HL-60/S4 treated with retinoic acid at 250 ng/mL for 4 days and 3 days (cell line): ENCODE data around the gene IARS1.

Experiments
- in situ Hi-C: fragments of 300-500 bp; cut with MboI; formaldehyde crosslinking; loops from 2 replicates; pipeline ENCODE4 v1.7.0; 2022; ENCODE audit warnings: low sequenced_read_pairs

IARS1 gene

GRCh38 chr9:92293452-92294296 lies at the start of gene IARS1:
Gene IARS1, minus strand, starts transcription at chr9:92293697. Its CDS starts 4,278 bp downstream, at chr9:92289419.
- in situ Hi-C loops = no loop called here

GRCh38 chr9:92342825-92343488 lies 49.5 kb upstream of the IARS1 start:
- in situ Hi-C loops = no loop called here

- in situ Hi-C loops = no loop called here
These were observed 48.1 kb upstream of the IARS1 start for GRCh38 chr9:92341578-92341977.

DNA sequence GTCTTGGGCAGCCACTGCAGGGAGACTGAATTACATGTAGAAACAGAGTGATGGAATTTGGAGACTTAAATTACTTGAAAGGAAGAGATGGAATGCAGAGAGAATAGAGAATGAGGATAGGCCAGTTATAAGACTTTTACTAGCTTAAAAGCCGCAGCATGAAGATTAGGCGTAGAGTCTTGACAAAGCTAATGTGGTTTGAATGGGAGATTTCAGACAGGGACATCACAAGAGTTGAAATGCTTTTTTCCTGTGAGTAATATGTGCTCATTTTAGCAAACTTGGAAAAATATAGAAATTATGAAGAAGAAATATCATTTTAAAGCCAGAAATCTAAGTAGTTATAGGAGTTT lies 39.8 kb upstream of the IARS1 start:
- in situ Hi-C loops = no loop called here

DNA sequence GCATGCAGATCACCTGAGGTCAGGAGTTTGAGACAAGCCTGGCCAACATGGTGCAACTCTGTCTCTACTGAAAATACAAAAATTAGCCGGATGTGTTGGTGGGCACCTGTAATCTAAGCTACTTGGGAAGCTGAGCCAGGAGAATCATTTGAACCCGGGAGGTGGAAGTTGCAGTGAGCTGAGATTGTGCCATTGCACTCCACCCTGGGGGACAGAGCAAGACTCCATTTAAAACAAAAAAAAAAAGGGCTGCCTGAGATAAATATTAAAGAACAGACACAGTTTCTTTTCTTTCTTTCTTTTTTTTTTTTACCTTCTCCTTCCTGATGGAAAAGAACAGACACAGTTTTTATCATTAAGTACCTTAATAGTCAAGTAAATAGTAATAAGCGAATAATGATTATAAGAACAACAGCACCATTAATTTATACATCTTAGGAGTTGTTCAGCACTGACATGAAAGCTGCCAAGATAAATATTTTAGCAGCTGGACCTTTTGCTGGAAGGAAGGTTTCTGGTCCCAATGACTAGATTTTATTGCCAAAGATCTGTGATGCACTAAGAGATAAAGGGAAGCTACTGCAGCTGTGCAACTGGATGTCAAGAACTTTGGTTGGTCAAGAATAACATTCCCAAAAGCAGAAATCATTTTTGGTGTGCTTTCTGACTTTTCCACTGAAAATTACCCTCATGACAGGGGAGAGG lies 39.2 kb upstream of the IARS1 start:
- in situ Hi-C loops = no loop called here

GRCh38 chr9:92328225-92328624 lies 34.7 kb upstream of the IARS1 start:
- in situ Hi-C loops = no loop called here

- in situ Hi-C loops = no loop called here
These were observed 33.9 kb upstream of the IARS1 start for GRCh38 chr9:92327283-92327850.

GRCh38 chr9:92325991-92326500 lies 32.5 kb upstream of the IARS1 start:
- in situ Hi-C loops = no loop called here

DNA sequence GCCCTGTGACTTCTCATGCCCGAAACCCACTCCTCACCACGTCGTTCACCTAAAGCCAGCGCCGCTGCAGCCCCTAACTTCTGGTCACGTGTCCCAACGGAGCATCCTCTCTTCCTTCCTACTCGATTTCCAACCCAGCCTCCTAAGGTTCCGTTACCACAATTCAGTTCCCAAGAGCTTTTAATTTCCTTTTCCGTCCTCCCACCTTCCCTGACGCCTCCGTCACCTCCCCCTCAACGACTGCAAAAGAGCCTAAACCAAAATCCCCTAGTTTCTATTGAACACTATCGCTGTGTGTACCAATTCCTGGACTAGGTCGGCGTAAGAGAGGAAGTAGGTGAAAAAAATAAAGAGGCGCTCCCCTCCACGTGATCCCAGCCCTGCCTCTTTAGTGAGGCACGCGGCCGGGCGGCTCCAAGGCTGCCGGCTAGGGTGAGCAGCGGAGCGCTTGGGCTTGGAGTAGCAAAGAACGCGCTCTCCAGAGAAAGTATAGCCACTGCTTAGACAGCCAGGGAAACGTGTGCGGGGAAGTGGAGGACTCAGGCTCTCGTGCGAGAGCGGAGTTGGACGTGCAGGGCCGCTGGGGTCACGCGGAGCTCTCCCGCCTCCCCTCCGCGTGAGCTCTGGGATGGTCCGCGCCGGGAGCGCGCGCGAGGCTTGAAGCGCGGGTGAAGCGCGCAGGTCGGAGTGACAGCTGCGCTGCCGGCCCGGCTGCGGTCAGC lies 31.9 kb upstream of the IARS1 start, which contains the start of the genes CENPP and NOL8:
Gene CENPP, plus strand, starts transcription at position 685 of the 722 bp plus-strand sequence.
Gene NOL8, minus strand, starts transcription at position 82 of the 722 bp plus-strand sequence. CDS start 1,189 bp downstream, outside the sequence.
- in situ Hi-C loops = no loop called here

GRCh38 chr9:92324889-92325268 lies 31.4 kb upstream of the IARS1 start:
- in situ Hi-C loops = no loop called here

GRCh38 chr9:92324431-92324830 lies 30.9 kb upstream of the IARS1 start:
- in situ Hi-C loops = no loop called here

DNA sequence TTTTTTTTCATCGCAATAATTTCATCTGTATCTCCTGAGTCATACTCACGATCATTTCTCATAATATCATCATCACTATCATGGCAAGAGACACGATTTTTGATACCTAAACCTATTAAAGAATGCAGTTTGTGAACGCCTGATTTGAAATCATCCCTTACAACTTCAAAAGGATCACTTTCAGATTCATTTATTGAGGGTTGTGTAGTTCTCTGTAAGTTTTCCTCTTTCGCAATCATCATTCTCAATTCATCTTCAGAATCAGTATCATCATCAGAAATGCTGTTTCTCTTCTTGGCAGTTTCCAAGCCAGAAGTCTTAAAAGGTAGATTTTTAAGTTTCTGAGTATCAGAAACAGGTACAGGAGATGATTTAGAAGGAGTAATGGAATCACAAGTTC lies 22.0 kb upstream of the IARS1 start:
- in situ Hi-C loops = no loop called here

- in situ Hi-C loops = no loop called here
These were observed 20.1 kb upstream of the IARS1 start for GRCh38 chr9:92313624-92314012.

DNA sequence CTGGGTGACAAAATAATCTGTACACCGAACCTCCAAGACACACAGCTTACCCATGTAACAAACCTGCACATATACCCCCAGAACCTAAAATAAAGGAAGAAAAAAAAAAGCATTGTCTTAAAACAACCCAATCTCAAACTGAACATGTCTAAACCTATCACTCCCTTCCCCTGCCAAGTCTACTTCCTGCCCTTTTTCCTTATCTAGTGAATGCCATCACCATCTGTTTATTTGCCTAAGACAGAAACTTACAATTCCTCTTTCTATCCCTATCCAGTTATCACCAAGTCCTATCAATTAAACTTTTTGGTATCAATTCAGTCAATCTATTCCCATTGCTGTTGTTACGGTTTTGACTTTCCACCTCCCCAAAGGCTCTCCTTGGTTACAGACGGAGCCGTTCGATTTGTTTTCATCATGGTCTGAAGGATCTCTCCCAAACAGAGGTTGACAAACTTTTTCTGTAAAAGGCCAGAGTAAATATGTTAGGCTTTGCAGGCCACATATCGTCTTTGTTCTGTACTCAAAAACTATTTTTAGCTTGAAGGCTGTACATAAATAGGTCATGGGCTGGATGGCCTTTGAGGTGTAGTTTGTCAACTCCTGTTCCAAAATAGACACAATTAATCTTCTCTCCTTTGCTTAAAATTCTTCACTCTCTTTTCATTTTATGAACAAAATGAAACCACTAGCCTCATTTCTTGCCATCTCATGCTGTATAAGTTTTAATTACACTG lies 19.6 kb upstream of the IARS1 start:
- in situ Hi-C loops = no loop called here

- in situ Hi-C loops = no loop called here
These were observed 17.1 kb upstream of the IARS1 start for GRCh38 chr9:92310562-92310961.

DNA sequence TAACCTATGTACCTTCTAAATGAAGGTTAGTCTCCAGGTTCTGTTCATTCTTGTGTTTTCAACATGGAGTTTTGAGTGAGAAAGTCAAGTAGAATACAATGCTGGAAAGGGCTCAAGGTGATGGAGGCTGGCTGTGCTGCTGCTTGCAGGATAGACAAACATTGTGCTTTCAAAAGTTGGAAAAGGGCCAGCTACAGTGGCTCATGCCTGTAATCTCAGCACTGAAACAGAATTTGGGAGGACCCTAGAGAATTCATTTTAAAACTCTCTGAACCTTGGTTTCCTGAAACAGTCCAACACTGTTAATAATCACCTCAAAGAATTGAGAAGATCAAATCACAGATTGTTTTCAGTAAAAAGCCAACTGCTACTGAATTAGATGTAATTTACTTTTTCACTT lies 15.4 kb upstream of the IARS1 start:
- in situ Hi-C loops = no loop called here

DNA sequence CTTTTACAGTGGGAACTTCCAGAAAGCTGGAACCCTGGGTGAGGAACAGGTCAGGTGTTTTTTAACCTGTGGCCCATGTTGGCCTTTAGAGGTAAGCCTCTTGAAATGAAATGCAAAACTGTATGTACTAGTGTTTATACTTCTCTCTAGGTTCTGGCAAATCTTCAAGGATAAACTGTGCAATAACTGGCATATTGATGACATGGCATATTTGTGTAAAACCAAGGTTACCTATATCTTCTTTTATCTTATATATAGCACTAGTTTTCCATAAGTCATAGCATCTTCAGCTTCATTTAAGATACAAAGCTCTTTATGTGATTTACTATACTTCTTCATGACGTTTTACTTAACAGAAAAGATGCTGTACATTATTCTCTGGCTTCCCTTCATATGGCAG lies 7.4 kb upstream of the IARS1 start:
- in situ Hi-C loops = no loop called here

DNA sequence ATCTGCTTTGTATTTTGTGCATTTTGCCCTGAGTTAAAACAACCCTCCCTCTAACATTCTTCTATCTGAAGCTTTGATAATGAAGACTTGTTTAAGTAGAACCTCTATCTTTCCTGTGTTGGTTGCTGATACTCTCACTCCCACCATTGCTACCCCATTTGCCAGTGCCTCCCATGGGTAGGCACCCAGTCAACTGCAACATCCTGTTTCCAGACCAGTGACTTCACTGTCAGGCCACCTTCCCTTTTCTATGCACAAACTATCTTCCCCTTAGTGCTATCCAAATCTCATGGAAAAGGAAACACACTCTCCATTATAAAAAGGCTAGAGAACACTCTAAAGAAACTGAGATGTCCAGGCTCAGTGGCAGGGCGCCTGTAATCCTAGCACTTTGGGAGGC lies 5.6 kb upstream of the IARS1 start:
- in situ Hi-C loops = no loop called here

DNA sequence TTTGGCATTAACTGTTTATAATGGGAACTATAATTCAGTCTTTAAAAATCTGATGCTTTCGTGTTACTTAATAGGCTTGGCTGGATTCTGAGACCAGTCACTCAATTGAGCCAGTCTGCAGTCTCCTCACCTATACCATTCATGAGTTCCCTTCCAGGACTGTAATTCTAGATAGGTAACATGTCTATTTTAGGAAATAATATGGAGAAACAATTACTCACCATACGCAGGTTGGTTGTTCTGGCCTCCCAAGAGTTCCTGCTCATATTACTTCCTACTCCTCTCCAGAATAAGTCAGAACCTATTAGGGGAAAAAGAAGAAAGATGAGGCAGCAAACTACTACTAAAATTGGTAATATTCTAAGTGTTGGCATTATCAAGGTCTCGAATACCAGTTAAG lies 4.5 kb upstream of the IARS1 start:
- in situ Hi-C loops = no loop called here

DNA sequence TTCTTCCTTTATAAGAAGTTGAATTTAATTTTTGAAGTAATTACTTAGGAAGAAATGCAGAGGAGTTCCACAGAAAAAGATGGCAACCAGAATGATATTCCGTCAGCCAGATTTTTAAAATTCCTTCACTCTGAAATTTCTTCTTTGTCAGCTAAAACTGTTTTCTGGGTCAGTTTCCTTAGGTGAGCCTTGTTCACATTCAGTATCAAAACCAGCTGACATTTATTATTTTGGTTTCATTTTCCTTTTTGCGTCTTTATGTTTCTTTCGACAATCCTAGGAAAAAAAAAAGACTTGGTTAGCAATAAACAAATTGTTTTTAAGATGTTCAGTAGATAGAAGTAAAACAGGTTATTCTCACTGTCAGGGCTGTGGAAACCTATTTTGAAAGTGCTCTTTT lies 4.1 kb upstream of the IARS1 start:
- in situ Hi-C loops = no loop called here
